ENCODE measurements around the gene EMX2.

EMX2 gene

DNA sequence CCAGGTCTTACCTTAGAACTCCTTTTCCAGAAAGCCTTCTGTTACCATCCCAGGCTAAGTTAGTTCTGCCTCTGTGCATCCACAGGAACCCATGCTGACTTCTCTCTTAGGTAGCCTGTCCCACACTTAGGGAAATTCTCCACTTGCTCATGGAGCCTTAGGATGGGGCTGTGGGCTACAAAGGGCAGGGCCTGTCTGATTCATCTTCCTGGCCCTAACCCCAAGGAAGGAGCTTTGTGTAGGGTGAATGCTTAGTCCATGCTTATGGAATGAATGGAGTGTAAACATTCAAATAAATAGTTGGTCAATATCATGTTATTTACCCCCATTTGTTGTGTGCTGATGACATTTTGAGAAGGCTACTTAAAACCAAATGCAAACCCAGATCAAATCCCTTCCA lies 54.7 kb downstream of the EMX2 start:
- H3K9me3 ChIP-seq (ENCODE audit: control insufficient read depth in 2 of 2, low read length in 2 of 2): no peaks in the 10 kb centered on the region
- no peak overlapping the region for H3K4me3 ChIP-seq (ENCODE audit: low read length in 2 of 2)
- no peak overlapping the region for H3K27ac ChIP-seq (ENCODE audit: low read depth in 2 of 2, low read length in 2 of 2)
- H3K4me1 ChIP-seq (ENCODE audit: control insufficient read depth in 2 of 2, insufficient read depth in 2 of 2, low read length in 2 of 2): no peaks in the 10 kb centered on the region
- no peak overlapping the region for H3K9ac ChIP-seq (ENCODE audit: low read depth in 1 of 2, low read length in 2 of 2)
- H3K36me3 ChIP-seq (ENCODE audit: control insufficient read depth in 2 of 2, insufficient read depth in 2 of 2, low read length in 2 of 2): no peaks in the 10 kb centered on the region
- H3K27me3 ChIP-seq (ENCODE audit: control insufficient read depth in 2 of 2, insufficient read depth in 2 of 2, low read length in 2 of 2): peaks cover 0 to 4% of the 10 kb centered on the region in 2 donors

All from mucosa of rectum (tissue), 2 donors.